Endometrial microvascular endothelial cells (primary cell): ENCODE data around the gene SLC26A11. TPM values are rescaled to one million over a fixed set of nuclear protein-coding genes. Genes with fewer than 3 reads are reported as not detected.
"Not testable (repeated sequence)": the region's sequence is repeated elsewhere in the genome, so short reads cannot be mapped to it uniquely, and the experiment has no call there.

Experiments used
- in situ Hi-C: cut with HindIII; loops from 2 replicates; pipeline ENCODE4 v1.10.0; 2017; ENCODE audit warnings: low sequenced_read_pairs, low pct_unique_long_range_greater_than_20kb; ENCODE audit errors: inconsistent ontology term
- total RNA-seq: library from RNA; depleted of rRNA; stranded (reverse); fragments of >200 nt; gene quantifications from one replicate; pipeline ENCODE4 v1.2.3, GENCODE V29; 2015; ENCODE audit errors: inconsistent ontology term

The SLC26A11 gene
- total RNA-seq, 1 donor from 2014 or later = 17.2 TPM

- in situ Hi-C loops = no loop called here
These were observed 48.2 kb downstream of the SLC26A11 start for GRCh38 chr17:80268427-80268826.

- in situ Hi-C loops = no loop called here
These were observed 49.2 kb downstream of the SLC26A11 start for GRCh38 chr17:80269405-80269807.

GRCh38 chr17:80270104-80270503 lies 49.9 kb downstream of the SLC26A11 start:
- in situ Hi-C loops = no loop called here

- in situ Hi-C loops = no loop called here
These were observed 50.6 kb downstream of the SLC26A11 start for GRCh38 chr17:80270836-80271235.

GRCh38 chr17:80272366-80272765 lies 52.1 kb downstream of the SLC26A11 start:
- in situ Hi-C loops = no loop called here

- in situ Hi-C loops = no loop called here
These were observed 54.1 kb downstream of the SLC26A11 start for GRCh38 chr17:80274331-80274730.

GRCh38 chr17:80274871-80275449 lies 54.7 kb downstream of the SLC26A11 start:
- in situ Hi-C loops = no loop called here

GRCh38 chr17:80275857-80276256 lies 55.6 kb downstream of the SLC26A11 start:
- in situ Hi-C loops = not testable (repeated sequence)

GRCh38 chr17:80277751-80278671 lies 57.8 kb downstream of the SLC26A11 start:
- in situ Hi-C loops = no loop called here

GRCh38 chr17:80279895-80280294 lies 59.7 kb downstream of the SLC26A11 start:
- in situ Hi-C loops = no loop called here

GRCh38 chr17:80281516-80281915 lies 61.3 kb downstream of the SLC26A11 start:
- in situ Hi-C loops = no loop called here

- in situ Hi-C loops = no loop called here
These were observed 63.1 kb downstream of the SLC26A11 start for GRCh38 chr17:80283116-80283852.

- in situ Hi-C loops = no loop called here
These were observed 64.4 kb downstream of the SLC26A11 start for GRCh38 chr17:80284631-80285030.

GRCh38 chr17:80285237-80285920 lies 65.2 kb downstream of the SLC26A11 start:
- in situ Hi-C loops = no loop called here

GRCh38 chr17:80286638-80286960 lies 66.4 kb downstream of the SLC26A11 start:
- in situ Hi-C loops = no loop called here

GRCh38 chr17:80287038-80287437 lies 66.8 kb downstream of the SLC26A11 start:
- in situ Hi-C loops = no loop called here

GRCh38 chr17:80287806-80288567 lies 67.8 kb downstream of the SLC26A11 start:
- in situ Hi-C loops = no loop called here

GRCh38 chr17:80289616-80290015 lies 69.4 kb downstream of the SLC26A11 start:
- in situ Hi-C loops = no loop called here

- in situ Hi-C loops = no loop called here
These were observed 69.9 kb downstream of the SLC26A11 start for GRCh38 chr17:80290156-80290555.
